OCI-LY1 (cell line): Measurements from ENCODE around the gene LRRC31.

Experiments used
- EZH2 ChIP-seq: fragments of 200-600 bp; sonication (generic), shearing (Covaris generic); IDR thresholded peaks from 2 replicates; pipeline ENCODE4 v1.8.0; 2017; ENCODE audit warnings: borderline replicate concordance, mixed run types, mild to moderate bottlenecking, antibody characterized with exemption, low read length, moderate library complexity, mixed read lengths
- TF ChIP-seq, protein P1 (sequence below): fragments of 200-600 bp; sonication (generic), shearing (Covaris generic); IDR thresholded peaks from 2 replicates; pipeline ENCODE4 v1.5.1; 2017; ENCODE audit warnings: mild to moderate bottlenecking, antibody characterized with exemption, low read length, moderate library complexity, mixed read lengths

DNA sequence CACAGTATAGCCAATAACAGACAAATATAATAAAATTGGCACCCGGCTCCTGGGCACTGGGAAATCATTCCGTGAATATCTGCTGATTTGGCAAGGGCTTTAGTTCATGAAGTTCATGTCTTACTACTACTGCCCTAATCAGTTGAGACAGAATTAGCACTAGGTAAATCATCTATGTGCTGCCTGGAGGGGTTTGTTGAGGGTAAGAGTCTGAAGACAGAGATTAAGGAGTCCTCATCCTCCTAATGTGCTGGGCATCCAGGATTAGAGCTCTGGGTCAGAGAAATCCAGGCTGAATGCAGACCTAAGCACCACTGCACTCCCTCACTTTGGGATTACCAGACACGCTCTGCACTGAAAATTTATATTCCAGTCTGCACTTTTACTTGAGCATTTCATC is 43.6 kb upstream of the LRRC31 start:
- TF ChIP-seq, protein P1, sequence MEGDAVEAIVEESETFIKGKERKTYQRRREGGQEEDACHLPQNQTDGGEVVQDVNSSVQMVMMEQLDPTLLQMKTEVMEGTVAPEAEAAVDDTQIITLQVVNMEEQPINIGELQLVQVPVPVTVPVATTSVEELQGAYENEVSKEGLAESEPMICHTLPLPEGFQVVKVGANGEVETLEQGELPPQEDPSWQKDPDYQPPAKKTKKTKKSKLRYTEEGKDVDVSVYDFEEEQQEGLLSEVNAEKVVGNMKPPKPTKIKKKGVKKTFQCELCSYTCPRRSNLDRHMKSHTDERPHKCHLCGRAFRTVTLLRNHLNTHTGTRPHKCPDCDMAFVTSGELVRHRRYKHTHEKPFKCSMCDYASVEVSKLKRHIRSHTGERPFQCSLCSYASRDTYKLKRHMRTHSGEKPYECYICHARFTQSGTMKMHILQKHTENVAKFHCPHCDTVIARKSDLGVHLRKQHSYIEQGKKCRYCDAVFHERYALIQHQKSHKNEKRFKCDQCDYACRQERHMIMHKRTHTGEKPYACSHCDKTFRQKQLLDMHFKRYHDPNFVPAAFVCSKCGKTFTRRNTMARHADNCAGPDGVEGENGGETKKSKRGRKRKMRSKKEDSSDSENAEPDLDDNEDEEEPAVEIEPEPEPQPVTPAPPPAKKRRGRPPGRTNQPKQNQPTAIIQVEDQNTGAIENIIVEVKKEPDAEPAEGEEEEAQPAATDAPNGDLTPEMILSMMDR, result no peak
- no peak for TF ChIP-seq EZH2
